GM12878 (cell line): ENCODE results near the gene SRSF10. TPM values are rescaled to one million over a fixed set of nuclear protein-coding genes. Genes with fewer than 3 reads are reported as not detected.

ENCODE experiments used
- ATAC-seq: fragments of 200-7000 bp; cut with Tn5 transposase; 3 replicates; pipeline ENCODE4 v1.9.1; 2020; ENCODE audit warnings: mild to moderate bottlenecking, moderate library complexity
- BruUV-seq: library from RNA; stranded (reverse); fragments of 400-500 nt; replicated peaks from 2 replicates; lab custom pipeline; 2021; lab: Mats Ljungman, UMichigan
- CTCF ChIA-PET: fragments of 300-600 bp; sonication (Branson Sonifier 250); formaldehyde crosslinking; extraction: SDS; loops from one replicate; lab custom pipeline; 2021; ENCODE audit warnings: inconsistent platforms; lab: Yijun Ruan, JAX
- POLR2A ChIA-PET: fragments of 350-600 bp; formaldehyde crosslinking; extraction: SDS; loops from one replicate; lab custom pipeline; 2021; ENCODE audit warnings: inconsistent platforms; lab: Charles Lee
- RAD21 ChIA-PET: fragments of 300-600 bp; sonication (Branson Sonifier 250); formaldehyde crosslinking; loops from one replicate; lab custom pipeline; 2023; ENCODE audit warnings: antibody characterized with exemption; ENCODE audit not compliant: unreplicated experiment; lab: Charles Lee
- SMC1A ChIA-PET: fragments of 300-600 bp; sonication (Branson Sonifier 250); formaldehyde crosslinking; loops from one replicate; lab custom pipeline; 2023; ENCODE audit not compliant: unreplicated experiment, uncharacterized antibody; lab: Charles Lee
- DNase-seq: peaks from one replicate; pipeline ENCODE4 v3.0.0-alpha.2; 2011; ENCODE audit warnings: low read depth, low spot score
- FAIRE-seq: peaks from 3 replicates; lab custom pipeline; 2011; peaks lifted over from hg19 to GRCh38; lab: Jason Lieb, UNC
- H2AFZ ChIP-seq: 2 replicates; pipeline ENCODE4 v1.6.0; 2011; ENCODE audit warnings: low read depth, low read length, control low read depth; ENCODE audit not compliant: control insufficient read depth
- H3K27ac ChIP-seq: 2 replicates; pipeline ENCODE4 v1.5.1; 2011; ENCODE audit warnings: control low read depth; ENCODE audit not compliant: control insufficient read depth, insufficient read depth
- H3K27me3 ChIP-seq, 2 experiments: replicated peaks in 1 of 2; 2 replicates each; pipeline versions ENCODE4 v1.6.0 to v1.6.1; 2011; ENCODE audit warnings: low read length in 1 of 2; ENCODE audit not compliant: control insufficient read depth in 2 of 2, insufficient read depth in 2 of 2
- H3K36me3 ChIP-seq, 2 experiments: 2 replicates each; pipeline ENCODE4 v1.5.1; 2011; ENCODE audit warnings: low read length in 1 of 2; ENCODE audit not compliant: control insufficient read depth in 2 of 2, insufficient read depth in 2 of 2
- H3K4me1 ChIP-seq: 2 replicates; pipeline ENCODE4 v1.6.1; 2011; ENCODE audit warnings: mild to moderate bottlenecking, low read length, moderate library complexity, mixed read lengths; ENCODE audit not compliant: control insufficient read depth, insufficient read depth
- H3K4me2 ChIP-seq: 2 replicates; pipeline ENCODE4 v1.6.0; 2011; ENCODE audit warnings: control low read depth; ENCODE audit not compliant: control insufficient read depth, insufficient read depth
- H3K4me3 ChIP-seq: fragments of 200-600 bp; sonication (generic); 2 replicates; pipeline ENCODE4 v1.5.1; 2016
- H3K79me2 ChIP-seq: 2 replicates; pipeline ENCODE4 v1.6.0; 2011; ENCODE audit warnings: low read length; ENCODE audit not compliant: control insufficient read depth, insufficient read depth
- H3K9ac ChIP-seq: 2 replicates; pipeline ENCODE4 v1.8.0; 2011; ENCODE audit warnings: low read length, control low read depth, mixed read lengths; ENCODE audit not compliant: control insufficient read depth, insufficient read depth
- H3K9me3 ChIP-seq: replicated peaks from 3 replicates; pipeline ENCODE4 v1.5.1; 2011; ENCODE audit warnings: mild to moderate bottlenecking, low read length; ENCODE audit not compliant: control insufficient read depth, insufficient read depth
- H4K20me1 ChIP-seq: 2 replicates; pipeline ENCODE4 v1.6.0; 2011; ENCODE audit not compliant: control insufficient read depth, insufficient read depth
- ASH2L ChIP-seq: fragments of 300-600, 200-600 bp; sonication (generic); IDR thresholded peaks from 2 replicates; pipeline ENCODE4 v1.6.1; 2017; ENCODE audit warnings: low read depth, mild to moderate bottlenecking, borderline replicate concordance
- ATF7 ChIP-seq: fragments of 450-650 bp; IDR thresholded peaks from 2 replicates; pipeline ENCODE4 v1.6.1; 2016; ENCODE audit warnings: low read depth, mild to moderate bottlenecking
- CBFB ChIP-seq: IDR thresholded peaks from 2 replicates; pipeline ENCODE4 v1.6.1; 2016; ENCODE audit warnings: antibody characterized with exemption, low read depth
- CBX5 ChIP-seq: sonication (generic); IDR thresholded peaks from 2 replicates; pipeline ENCODE4 v1.6.1; 2016; ENCODE audit warnings: low read depth, moderate library complexity, mild to moderate bottlenecking, inconsistent platforms
- CHD2 ChIP-seq: IDR thresholded peaks from 2 replicates; pipeline ENCODE4 v1.6.1; 2011; ENCODE audit warnings: low read depth, low read length, improper control_type of control experiment, borderline replicate concordance
- JUNB ChIP-seq: IDR thresholded peaks from 2 replicates; pipeline ENCODE4 v1.6.1; 2016; ENCODE audit warnings: antibody characterized with exemption, mild to moderate bottlenecking
- MLLT1 ChIP-seq: fragments of 450-650 bp; IDR thresholded peaks from 2 replicates; pipeline ENCODE4 v1.6.1; 2016; ENCODE audit warnings: mild to moderate bottlenecking
- MTA3 ChIP-seq: IDR thresholded peaks from 2 replicates; pipeline ENCODE4 v1.6.1; 2012; ENCODE audit warnings: low read length, inconsistent platforms, borderline replicate concordance
- MXI1 ChIP-seq: fragments of 150-350 bp; IDR thresholded peaks from 2 replicates; pipeline ENCODE4 v1.6.1; 2011; ENCODE audit warnings: low read depth, mild to moderate bottlenecking, inconsistent platforms, low read length, improper control_type of control experiment
- NFXL1 ChIP-seq: fragments of 450-650 bp; IDR thresholded peaks from 2 replicates; pipeline ENCODE4 v1.6.1; 2017; ENCODE audit warnings: antibody characterized with exemption, mild to moderate bottlenecking, borderline replicate concordance
- PBX3 ChIP-seq: IDR thresholded peaks from 2 replicates; pipeline ENCODE4 v1.6.1; 2011; ENCODE audit warnings: mild to moderate bottlenecking, low read depth, low read length, moderate library complexity; ENCODE audit not compliant: insufficient replicate concordance
- RELA ChIP-seq: fragments of 450-650 bp; IDR thresholded peaks from 2 replicates; pipeline ENCODE4 v1.8.0; 2014; ENCODE audit warnings: borderline replicate concordance; ENCODE audit not compliant: partially characterized antibody
- RUNX3 ChIP-seq: IDR thresholded peaks from 2 replicates; pipeline ENCODE4 v1.6.1; 2012; ENCODE audit warnings: low read length, inconsistent platforms
- SMAD5 ChIP-seq: IDR thresholded peaks from 2 replicates; pipeline ENCODE4 v1.6.1; 2016; ENCODE audit warnings: antibody characterized with exemption, low read depth
- WGBS: methylation state at CpG from one replicate; pipeline ENCODE4 v1.1.6; 2016; ENCODE audit warnings: low lambda C conversion rate; ENCODE audit not compliant: insufficient replicate concordance, insufficient coverage; ENCODE audit errors: missing lambda C conversion rate; 5-methylcytosine and 5-hydroxymethylcytosine counted together
- in situ Hi-C: fragments of 300-500 bp; cut with MboI; formaldehyde crosslinking; loops from 9 replicates; pipeline ENCODE4 v1.14.3; 2018; ENCODE audit warnings: mixed read lengths
- intact Hi-C: fragments of 100-400 bp; cut with micrococcal nuclease; formaldehyde crosslinking; loops from one replicate; pipeline ENCODE4 v1.14.2; 2022; ENCODE audit not compliant: unreplicated experiment
- polyA plus RNA-seq, 11 experiments: library from polyadenylated mRNA; depleted of rRNA in 4 of 11; unstranded in 6 of 11; stranded (reverse) in 5 of 11; fragments of >200 nt; fragmentation: Nextera tagmentation in 4 of 11; fragmentation: Illumina TruSeq in 1 of 11; extraction: Ambion mirVana in 4 of 11; extraction: Trizol in 1 of 11; gene quantifications; 1 replicate in 1 of 11; 2 replicates in 10 of 11; pipeline versions ENCODE4 v1.2.1 to v1.2.3, GENCODE V29; 2011 to 2016; ENCODE audit warnings: inconsistent platforms in 2 of 11, missing spikeins in 2 of 11, low read depth in 1 of 11
- total RNA-seq, 4 experiments: library from RNA; depleted of rRNA in 3 of 4; stranded (reverse); fragments of >200 nt in 3 of 4; fragmentation: Illumina TruSeq in 1 of 4; extraction: Trizol in 1 of 4; gene quantifications; 2 replicates each; pipeline versions ENCODE4 v1.2.1 to v1.2.3, GENCODE V29; 2013 to 2021
- TF ChIP-seq, protein P1 (sequence below): IDR thresholded peaks from 2 replicates; pipeline ENCODE4 v1.6.1; 2011; ENCODE audit warnings: borderline replicate concordance, low read depth, mild to moderate bottlenecking, moderate library complexity, low read length; ENCODE audit not compliant: insufficient read depth, poor library complexity, severe bottlenecking

Gene SRSF10
- total and polyA plus RNA-seq, 10 of the 15 experiments (the other 5 are each of a cell fraction or from before 2014, with no cell fraction given), result 157 to 279 (median 222) TPM

GRCh38 chr1:23958810-23959460 lies 21.2 kb downstream of the SRSF10 start:
- RAD21 ChIA-PET, result interaction anchor here (0.7 to 3.6 kb wide), 7 partner anchors 12 to 72 kb away, joined by 3 to 29 read pairs (median 11); no protein-coding TSS in a partner anchor
- Histone ChIP-seq H3K4me2 (peak overlapping the region; percentile 70), H4K20me1 (no peaks in the 10 kb centered on the region), H2AFZ (peak overlapping the region; percentile 70), H3K27ac (peak overlapping the region; percentile 97), H3K36me3 (peaks cover 0 to 3% of the 10 kb centered on the region in 2 experiments; a peak in 1 of 4 replicates), H3K4me1 (peaks cover 30% of the 10 kb centered on the region), H3K27me3 (no peaks in the 10 kb centered on the region), H3K9ac (peak overlapping the region; percentile 98), H3K79me2 (peaks cover 28% of the 10 kb centered on the region), H3K4me3 (peak overlapping the region; percentile 87), H3K9me3 (no peaks in the 10 kb centered on the region)
- peak; percentile 94 for FAIRE-seq
- in situ Hi-C loops, result no loop called here
- ATAC-seq, result peak; percentile 87
- POLR2A ChIA-PET, result interaction anchor here (0.5 to 8.1 kb wide), 6 partner anchors 20 to 190 kb away, joined by 3 to 108 read pairs (median 6); partner anchors contain the start of gene SRSF10
- intact Hi-C loops, result loop anchor here (2.0 to 5.0 kb wide), 3 partner anchors 22 to 233 kb away; partner anchors contain the start of gene SRSF10
- CTCF ChIA-PET, result interaction anchor here (0.6 to 3.4 kb wide), 4 partner anchors 11 to 72 kb away, joined by 3 to 21 read pairs (median 6); no protein-coding TSS in a partner anchor
- WGBS, result 1% methylated on average over 30 of the region's 30 CpGs
- DNase-seq, result peak; percentile 96
- BruUV-seq, result no TSS peak
- SMC1A ChIA-PET, result interaction anchor here (1.2 to 9.6 kb wide), 6 partner anchors 10 to 69 kb away, joined by 3 to 77 read pairs (median 6); partner anchors contain the start of gene SRSF10
- TF ChIP-seq ASH2L (no peak; the same call in 1 of the 2 replicates), NFXL1 (no peak), SMAD5 (peak; percentile 95), RELA (no peak), MLLT1 (peak; percentile 36; the same call in 1 of the 2 replicates), ATF7 (peak; percentile 73), JUNB (peak; percentile 52; the same call in 1 of the 2 replicates), CBFB (peak; percentile 83), PBX3 (peak; percentile 89), MTA3 (0 out of 2 replicates have a peak, but pooled peaks have one; percentile 61), CHD2 (peak; percentile 72; the same call in 1 of the 2 replicates), CBX5 (no peak), MXI1 (peak; percentile 65), RUNX3 (peak; percentile 89)
- TF ChIP-seq, protein P1, sequence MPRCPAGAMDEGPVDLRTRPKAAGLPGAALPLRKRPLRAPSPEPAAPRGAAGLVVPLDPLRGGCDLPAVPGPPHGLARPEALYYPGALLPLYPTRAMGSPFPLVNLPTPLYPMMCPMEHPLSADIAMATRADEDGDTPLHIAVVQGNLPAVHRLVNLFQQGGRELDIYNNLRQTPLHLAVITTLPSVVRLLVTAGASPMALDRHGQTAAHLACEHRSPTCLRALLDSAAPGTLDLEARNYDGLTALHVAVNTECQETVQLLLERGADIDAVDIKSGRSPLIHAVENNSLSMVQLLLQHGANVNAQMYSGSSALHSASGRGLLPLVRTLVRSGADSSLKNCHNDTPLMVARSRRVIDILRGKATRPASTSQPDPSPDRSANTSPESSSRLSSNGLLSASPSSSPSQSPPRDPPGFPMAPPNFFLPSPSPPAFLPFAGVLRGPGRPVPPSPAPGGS, result peak; percentile 62
